Measurements from ENCODE around the gene MICALL1. TPM values are rescaled to one million over a fixed set of nuclear protein-coding genes. Genes with fewer than 3 reads are reported as not detected.

The MICALL1 gene
- total RNA-seq, 4 donors from 2014 or later = 10.7 to 34.5 (median 20.4) TPM

DNA sequence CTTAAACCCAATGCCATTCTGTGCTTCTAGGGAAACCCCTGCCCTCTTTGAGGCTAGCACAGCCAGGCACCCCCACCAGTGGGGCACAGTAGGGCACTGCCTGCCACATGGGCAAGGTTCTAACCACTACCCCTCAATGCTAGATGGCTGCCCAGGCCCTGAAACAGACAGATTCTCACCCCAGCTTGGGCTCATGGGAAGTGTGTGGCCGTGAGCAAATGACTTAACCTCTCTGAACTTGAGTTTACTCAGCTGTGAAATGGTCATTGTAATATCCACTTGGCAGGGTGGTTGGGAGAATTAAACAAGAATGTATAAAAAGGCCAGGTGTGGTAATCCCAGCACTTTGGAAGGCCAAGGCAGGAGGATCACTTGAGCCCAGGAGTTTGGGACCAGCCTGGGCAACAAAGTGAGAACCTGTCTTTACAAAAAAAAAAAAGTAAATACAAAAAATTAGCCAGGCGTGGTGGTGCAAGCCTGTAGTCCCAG is 24.9 kb downstream of the MICALL1 start:
- no peaks in the 10 kb centered on the region for H3K9me3 ChIP-seq
- peaks cover 0 to 30% (median 11%) of the 10 kb centered on the region in 4 donors for H3K4me1 ChIP-seq
- no peak for DNase-seq (ENCODE audit: low spot score in 2 of 2)
- no peak for TF ChIP-seq POLR2A (IDR thresholded peaks at IDR 0.05)
- TF ChIP-seq EP300 (IDR thresholded peaks at IDR 0.05) = no peak
- TF ChIP-seq, protein P1, sequence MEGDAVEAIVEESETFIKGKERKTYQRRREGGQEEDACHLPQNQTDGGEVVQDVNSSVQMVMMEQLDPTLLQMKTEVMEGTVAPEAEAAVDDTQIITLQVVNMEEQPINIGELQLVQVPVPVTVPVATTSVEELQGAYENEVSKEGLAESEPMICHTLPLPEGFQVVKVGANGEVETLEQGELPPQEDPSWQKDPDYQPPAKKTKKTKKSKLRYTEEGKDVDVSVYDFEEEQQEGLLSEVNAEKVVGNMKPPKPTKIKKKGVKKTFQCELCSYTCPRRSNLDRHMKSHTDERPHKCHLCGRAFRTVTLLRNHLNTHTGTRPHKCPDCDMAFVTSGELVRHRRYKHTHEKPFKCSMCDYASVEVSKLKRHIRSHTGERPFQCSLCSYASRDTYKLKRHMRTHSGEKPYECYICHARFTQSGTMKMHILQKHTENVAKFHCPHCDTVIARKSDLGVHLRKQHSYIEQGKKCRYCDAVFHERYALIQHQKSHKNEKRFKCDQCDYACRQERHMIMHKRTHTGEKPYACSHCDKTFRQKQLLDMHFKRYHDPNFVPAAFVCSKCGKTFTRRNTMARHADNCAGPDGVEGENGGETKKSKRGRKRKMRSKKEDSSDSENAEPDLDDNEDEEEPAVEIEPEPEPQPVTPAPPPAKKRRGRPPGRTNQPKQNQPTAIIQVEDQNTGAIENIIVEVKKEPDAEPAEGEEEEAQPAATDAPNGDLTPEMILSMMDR (IDR thresholded peaks at IDR 0.05) = no peak
- no peak overlapping the region for H3K4me3 ChIP-seq
- peak overlapping the region in 1 of 4 donors; percentile 55 for H3K27ac ChIP-seq
- H3K36me3 ChIP-seq = peaks cover 0 to 73% (median 4%) of the 10 kb centered on the region in 3 donors
- H3K27me3 ChIP-seq = no peaks in the 10 kb centered on the region
- WGBS, 2 donors = 48 to 57% methylated on average over 2 of the region's 2 CpGs

GRCh38 chr22:37931893-37932389 is 25.8 kb downstream of the MICALL1 start:
- no peaks in the 10 kb centered on the region for H3K9me3 ChIP-seq
- H3K27me3 ChIP-seq = no peaks in the 10 kb centered on the region
- 89 to 90% methylated on average over 5 to 6 of the region's 6 CpGs for WGBS, 2 donors
- peaks cover 0 to 68% (median 0%) of the 10 kb centered on the region in 3 donors for H3K36me3 ChIP-seq
- TF ChIP-seq EP300 (IDR thresholded peaks at IDR 0.05) = no peak
- no peak for TF ChIP-seq POLR2A (IDR thresholded peaks at IDR 0.05)
- H3K4me1 ChIP-seq = peaks cover 0 to 30% (median 11%) of the 10 kb centered on the region in 4 donors
- no peak for DNase-seq (ENCODE audit: low spot score in 2 of 2)
- no peak overlapping the region for H3K27ac ChIP-seq
- H3K4me3 ChIP-seq = no peak overlapping the region

DNA sequence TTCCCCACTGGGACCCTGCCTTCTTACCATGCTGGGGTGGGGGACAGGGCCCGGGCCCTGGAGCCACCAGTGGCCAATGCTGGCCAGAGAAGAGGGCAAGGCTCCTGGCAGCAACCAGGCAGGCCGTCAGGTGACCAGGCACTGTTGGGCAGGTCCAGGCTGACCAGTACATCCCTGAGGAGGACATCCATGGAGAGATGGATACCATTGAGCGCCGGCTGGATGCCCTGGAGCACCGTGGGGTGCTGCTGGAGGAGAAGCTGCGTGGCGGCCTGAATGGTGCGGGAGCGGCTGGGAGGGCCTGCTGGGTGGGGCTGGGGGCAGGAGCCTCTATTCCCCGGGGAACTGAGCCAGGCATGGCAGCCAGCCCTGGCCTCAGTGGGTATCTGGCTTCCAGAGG is 26.3 kb downstream of the MICALL1 start:
- Histone ChIP-seq H3K4me1 (peaks cover 0 to 30% (median 11%) of the 10 kb centered on the region in 4 donors), H3K27ac (peak overlapping the region in 1 of 4 donors; percentile 75), H3K27me3 (no peaks in the 10 kb centered on the region), H3K4me3 (no peak overlapping the region), H3K36me3 (peaks cover 0 to 68% (median under 1%) of the 10 kb centered on the region in 3 donors), H3K9me3 (no peaks in the 10 kb centered on the region)
- 90% methylated on average over 10 of the region's 10 CpGs; no CpG with 5 or more reads in 1 of the 2 donors for WGBS, 2 donors
- TF ChIP-seq, protein P1 (IDR thresholded peaks at IDR 0.05) = no peak
- TF ChIP-seq POLR2A (IDR thresholded peaks at IDR 0.05) (no peak), EP300 (IDR thresholded peaks at IDR 0.05) (no peak)
- DNase-seq (ENCODE audit: low spot score in 2 of 2) = no peak

DNA sequence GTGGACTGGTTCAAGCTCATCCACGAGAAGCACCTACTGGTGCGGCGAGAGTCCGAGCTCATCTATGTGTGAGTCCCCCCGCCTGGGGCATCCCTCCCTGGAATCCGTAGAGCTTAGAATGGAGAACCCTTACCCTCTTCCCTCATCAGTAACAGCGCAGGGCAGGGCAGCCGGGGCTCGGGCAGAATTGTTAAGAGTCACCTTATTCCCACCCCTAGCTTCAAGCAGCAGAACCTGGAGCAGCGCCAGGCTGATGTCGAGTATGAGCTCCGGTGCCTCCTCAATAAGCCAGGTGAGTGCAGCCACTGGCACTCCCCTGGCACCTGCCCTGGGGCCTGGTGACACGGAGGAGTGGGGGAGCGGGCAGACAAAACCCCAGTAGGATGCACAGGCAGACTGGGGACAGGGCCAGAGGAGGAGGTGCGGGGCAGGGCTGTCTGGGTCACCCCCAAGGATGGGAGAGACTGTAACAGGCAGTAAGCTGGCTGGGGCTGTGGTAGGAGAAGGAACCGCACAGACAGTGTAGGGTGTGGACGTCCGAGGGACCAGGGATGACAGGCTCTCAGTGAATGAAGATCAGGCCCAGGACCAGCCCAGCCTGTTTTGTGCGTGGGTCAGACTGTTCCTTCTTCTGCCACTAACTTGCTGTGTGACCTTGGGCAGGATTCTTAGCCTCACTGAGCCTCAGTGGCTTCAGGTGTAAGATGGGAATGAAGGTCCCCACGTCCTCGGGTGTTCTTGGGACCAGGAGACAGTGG is 26.9 kb downstream of the MICALL1 start:
- Histone ChIP-seq H3K4me1 (peaks cover 0 to 30% (median 11%) of the 10 kb centered on the region in 4 donors), H3K27me3 (no peaks in the 10 kb centered on the region), H3K36me3 (peaks cover 0 to 68% (median 4%) of the 10 kb centered on the region in 3 donors), H3K9me3 (no peaks in the 10 kb centered on the region), H3K4me3 (no peak overlapping the region), H3K27ac (peak overlapping the region in 3 of 4 donors; percentile 54 to 79 (median 75))
- TF ChIP-seq EP300 (IDR thresholded peaks at IDR 0.05) (no peak), POLR2A (IDR thresholded peaks at IDR 0.05) (no peak)
- TF ChIP-seq, protein P1 (IDR thresholded peaks at IDR 0.05) = no peak
- DNase-seq (ENCODE audit: low spot score in 2 of 2) = no peak
- WGBS, 2 donors = 80 to 91% methylated on average over 17 to 20 of the region's 21 CpGs

- Histone ChIP-seq H3K9me3 (no peaks in the 10 kb centered on the region), H3K36me3 (peaks cover 0 to 64% (median 4%) of the 10 kb centered on the region in 3 donors), H3K27ac (peak overlapping the region; percentile 37 to 85 (median 64)), H3K27me3 (no peaks in the 10 kb centered on the region), H3K4me1 (peaks cover 0 to 30% (median 11%) of the 10 kb centered on the region in 4 donors), H3K4me3 (no peak overlapping the region)
- WGBS, 2 donors = 7 to 19% methylated on average over 13 of the region's 13 CpGs
- peak; percentile 75 to 82 for DNase-seq (ENCODE audit: low spot score in 2 of 2)
- TF ChIP-seq EP300 (IDR thresholded peaks at IDR 0.05) (peak in 1 of 2 donors; percentile 52), POLR2A (IDR thresholded peaks at IDR 0.05) (no peak)
- TF ChIP-seq, protein P1 (IDR thresholded peaks at IDR 0.05) = peak; percentile 91 to 98 (median 96)
Observed at GRCh38 chr22:37933711-37934376, 27.7 kb downstream of the MICALL1 start.
